Body of pancreas (tissue), 4 donors: ENCODE results near the gene USF3. TPM values are rescaled to one million over a fixed set of nuclear protein-coding genes. Genes with fewer than 3 reads are reported as not detected.

Experiments used
- ATAC-seq: fragments of 150-250 bp; one replicate; pipeline ENCODE4 v1.9.1; 2016
- DNase-seq, 4 donors: peaks; one replicate each; pipeline ENCODE4 v3.0.0-alpha.2; 2019
- H3K27ac ChIP-seq, 4 donors: fragments of 200-600 bp; sonication (generic); 1 replicate in 3 of 4; 2 replicates in 1 of 4; pipeline versions ENCODE4 v1.5.1 to v1.6.1; 2016 to 2019; ENCODE audit warnings: mild to moderate bottlenecking in 1 of 4, mixed read lengths in 1 of 4, moderate library complexity in 1 of 4
- H3K27me3 ChIP-seq, 2 donors: fragments of 200-600 bp; sonication (generic); one replicate each; pipeline ENCODE4 v1.6.0; 2016; ENCODE audit warnings: mild to moderate bottlenecking in 1 of 2
- H3K36me3 ChIP-seq, 2 donors: fragments of 200-600 bp; sonication (generic); replicated peaks in 1 of 2; 2 replicates each; pipeline ENCODE4 v1.5.1; 2016; ENCODE audit warnings: low read depth in 2 of 2; ENCODE audit not compliant: insufficient read depth in 1 of 2
- H3K4me1 ChIP-seq: fragments of 200-600 bp; sonication (generic); one replicate; pipeline ENCODE4 v1.6.0; 2016
- H3K4me3 ChIP-seq, 2 donors: fragments of 200-600 bp; sonication (generic); 1 replicate in 1 of 2; 2 replicates in 1 of 2; pipeline ENCODE4 v1.5.1; 2016 to 2019
- H3K9me3 ChIP-seq, 3 donors: fragments of 200-600 bp; sonication (generic); 1 replicate in 2 of 3; 2 replicates in 1 of 3; pipeline ENCODE4 v1.5.1; 2016
- CTCF ChIP-seq, 7 experiments: fragments of 450-650 bp in 4 of 7; fragments of 200-600 bp in 3 of 7; sonication (generic) in 3 of 7; IDR thresholded peaks; one replicate each; pipeline ENCODE4 v1.5.1; 2016 to 2019; ENCODE audit warnings: antibody characterized with exemption in 7 of 7
- POLR2A ChIP-seq, 3 donors: fragments of 450-650 bp; IDR thresholded peaks; one replicate each; pipeline ENCODE4 v1.6.1; 2016; ENCODE audit warnings: antibody characterized with exemption in 3 of 3, mild to moderate bottlenecking in 2 of 3
- WGBS, 2 donors: methylation state at CpG; one replicate each; pipeline ENCODE4 v1.1.5; 2017; 5-methylcytosine and 5-hydroxymethylcytosine counted together
- intact Hi-C: fragments of 100-400 bp; cut with DNase I; formaldehyde crosslinking; loops from one replicate; pipeline ENCODE4 v1.15.1; 2023
- total RNA-seq, 2 donors: library from RNA; depleted of rRNA; stranded (reverse); fragments of >200 nt; gene quantifications; one replicate each; pipeline ENCODE4 v1.1.0, GENCODE V29; 2016

The USF3 gene
- total RNA-seq, 2 donors from 2014 or later: 10.5 to 13.2 TPM

- ATAC-seq (no peak), DNase-seq (no peak)
- no peak overlapping the region for H3K27ac ChIP-seq
- H3K36me3 ChIP-seq: no peaks in the 10 kb centered on the region
- no peak overlapping the region for H3K4me3 ChIP-seq
- intact Hi-C loops: no loop called here
- H3K9me3 ChIP-seq: no peaks in the 10 kb centered on the region
- 94 to 100% methylated on average over 2 of the region's 2 CpGs for WGBS, 2 donors
- H3K27me3 ChIP-seq: no peaks in the 10 kb centered on the region
- TF ChIP-seq POLR2A (IDR thresholded peaks at IDR 0.05) (no peak), CTCF (IDR thresholded peaks at IDR 0.05) (no peak)
- H3K4me1 ChIP-seq: no peaks in the 10 kb centered on the region
Measured at GRCh38 chr3:113728661-113729060, 32.2 kb upstream of the USF3 start.

DNA sequence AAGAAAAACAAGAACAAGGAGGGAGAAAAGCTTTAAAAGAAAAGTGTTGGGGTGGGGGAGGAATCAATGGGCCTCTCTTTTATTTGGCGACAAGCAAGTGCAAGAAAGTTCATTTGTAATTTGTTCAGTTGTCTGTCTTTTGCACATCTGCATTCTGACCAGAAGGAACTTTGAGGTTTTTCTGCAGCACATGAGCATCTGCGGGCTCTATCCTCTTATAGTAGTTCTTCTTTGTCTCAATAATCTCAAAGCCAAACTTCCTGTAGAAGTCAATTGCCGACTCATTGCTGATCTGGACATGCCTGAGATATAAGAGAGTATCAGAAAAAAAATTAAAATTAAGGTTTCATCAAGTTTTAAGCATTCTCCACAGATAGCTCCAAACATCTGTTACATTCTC lies 25.2 kb upstream of the USF3 start:
- H3K9me3 ChIP-seq: no peaks in the 10 kb centered on the region
- no peaks in the 10 kb centered on the region for H3K4me1 ChIP-seq
- no peak overlapping the region for H3K27ac ChIP-seq
- no peak overlapping the region for H3K4me3 ChIP-seq
- no peak for DNase-seq
- no peaks in the 10 kb centered on the region for H3K27me3 ChIP-seq
- peaks cover 5 to 9% of the 10 kb centered on the region in 2 donors for H3K36me3 ChIP-seq
- ATAC-seq: no peak
- TF ChIP-seq POLR2A (IDR thresholded peaks at IDR 0.05): no peak
- TF ChIP-seq CTCF (IDR thresholded peaks at IDR 0.05): no peak
- intact Hi-C loops: no loop called here
- 77 to 83% methylated on average over 3 of the region's 3 CpGs for WGBS, 2 donors

GRCh38 chr3:113719758-113720157 lies 23.3 kb upstream of the USF3 start:
- Histone ChIP-seq H3K36me3 (peaks cover 5 to 9% of the 10 kb centered on the region in 2 donors), H3K4me1 (no peaks in the 10 kb centered on the region), H3K9me3 (no peaks in the 10 kb centered on the region), H3K4me3 (no peak overlapping the region), H3K27ac (no peak overlapping the region), H3K27me3 (no peaks in the 10 kb centered on the region)
- TF ChIP-seq POLR2A (IDR thresholded peaks at IDR 0.05) (no peak), CTCF (IDR thresholded peaks at IDR 0.05) (no peak)
- no peak for ATAC-seq
- 81 to 95% methylated on average over 2 of the region's 2 CpGs for WGBS, 2 donors
- intact Hi-C loops: no loop called here
- no peak for DNase-seq

- H3K27me3 ChIP-seq: no peaks in the 10 kb centered on the region
- 90 to 100% methylated on average over 1 of the region's 1 CpG for WGBS, 2 donors
- TF ChIP-seq CTCF (IDR thresholded peaks at IDR 0.05): no peak
- no peak for TF ChIP-seq POLR2A (IDR thresholded peaks at IDR 0.05)
- DNase-seq (no peak), ATAC-seq (no peak)
- H3K36me3 ChIP-seq: peaks cover 5 to 9% of the 10 kb centered on the region in 2 donors
- intact Hi-C loops: no loop called here
- H3K4me1 ChIP-seq: no peaks in the 10 kb centered on the region
- H3K27ac ChIP-seq: no peak overlapping the region
- H3K4me3 ChIP-seq: no peak overlapping the region
- H3K9me3 ChIP-seq: no peaks in the 10 kb centered on the region
Measured at GRCh38 chr3:113719294-113719693, 22.9 kb upstream of the USF3 start.

- Histone ChIP-seq H3K4me1 (no peaks in the 10 kb centered on the region), H3K9me3 (no peaks in the 10 kb centered on the region), H3K27me3 (no peaks in the 10 kb centered on the region), H3K4me3 (no peak overlapping the region), H3K36me3 (peaks cover 1 to 5% of the 10 kb centered on the region in 2 donors), H3K27ac (no peak overlapping the region)
- WGBS, 2 donors: 95 to 97% methylated on average over 3 of the region's 3 CpGs
- ATAC-seq: no peak
- intact Hi-C loops: no loop called here
- TF ChIP-seq CTCF (IDR thresholded peaks at IDR 0.05) (no peak), POLR2A (IDR thresholded peaks at IDR 0.05) (no peak)
- DNase-seq: no peak
Measured at GRCh38 chr3:113717818-113718217, 21.4 kb upstream of the USF3 start.
